HG03064 (cell line): Measurements from ENCODE around the gene NAGK.
"Not testable (repeated sequence)": the region's sequence is repeated elsewhere in the genome, so short reads cannot be mapped to it uniquely, and the experiment has no call there.

Source experiments
- ATAC-seq: cut with Tn5 transposase; IDR thresholded peaks from one replicate; pipeline ENCODE4 v1.9.1; 2021; ENCODE audit warnings: low read depth; ENCODE audit not compliant: unreplicated experiment

The NAGK gene

DNA sequence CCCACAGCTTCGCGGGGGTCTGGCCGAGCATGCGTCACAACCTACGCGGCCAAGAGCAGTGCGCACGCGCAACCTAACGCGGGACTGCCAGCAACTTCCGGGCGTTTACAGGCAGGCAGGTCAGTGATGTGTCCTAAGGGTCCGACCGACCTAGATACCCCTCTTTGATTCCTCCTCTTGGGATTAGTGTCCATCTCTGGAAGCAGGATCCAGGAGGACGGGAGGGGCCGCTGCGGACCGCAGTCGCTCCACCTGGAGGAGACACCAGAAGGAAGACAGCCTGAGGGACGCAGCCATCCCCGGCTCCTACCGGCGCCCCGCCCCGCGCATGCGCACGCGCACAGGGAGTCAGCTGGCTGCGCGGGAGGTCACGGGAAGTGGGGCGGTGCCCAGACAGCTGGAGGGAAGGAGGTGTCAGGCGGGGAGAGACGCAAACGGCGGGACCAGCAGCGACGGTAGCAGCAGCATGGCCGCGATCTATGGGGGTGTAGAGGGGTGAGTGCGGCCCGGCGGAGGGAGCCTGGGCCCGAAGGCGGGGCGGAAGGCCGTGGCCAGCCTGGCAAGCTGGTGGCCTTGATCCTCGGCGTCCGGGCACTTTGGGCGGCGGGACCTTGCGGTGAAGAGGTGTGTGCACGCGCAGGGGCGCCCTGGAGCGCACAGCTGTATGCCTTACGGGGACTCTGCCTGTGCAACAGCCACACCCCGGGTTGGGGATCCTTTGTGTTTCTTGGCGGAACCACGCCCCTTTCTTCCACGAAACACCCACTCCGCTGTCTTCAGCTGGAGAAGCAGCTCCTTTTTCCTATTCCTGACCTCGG, at the start of gene NAGK:
NAGK (plus strand) TSS at position 431 of the 818 bp plus-strand sequence; CDS start at position 467, 36 bp downstream.
- ATAC-seq = peak; percentile 47

DNA sequence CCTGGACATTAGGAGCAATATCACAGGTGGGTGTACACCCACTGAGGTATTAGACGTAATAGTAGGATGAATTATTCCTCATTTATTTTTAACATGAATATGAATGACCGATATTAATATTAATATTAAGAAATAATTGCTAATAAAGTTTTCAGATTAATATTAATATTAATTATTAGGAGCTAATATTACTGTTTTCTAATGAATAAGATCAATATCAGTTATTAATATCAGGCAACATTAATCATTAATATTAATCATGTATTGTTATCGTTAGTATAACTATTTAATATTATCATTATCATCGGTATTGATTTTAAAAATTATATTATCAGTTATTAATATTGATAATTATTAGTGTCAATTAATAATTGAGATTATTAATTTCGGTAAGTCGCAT, 48.5 kb upstream of the NAGK start:
- not testable (repeated sequence) for ATAC-seq

DNA sequence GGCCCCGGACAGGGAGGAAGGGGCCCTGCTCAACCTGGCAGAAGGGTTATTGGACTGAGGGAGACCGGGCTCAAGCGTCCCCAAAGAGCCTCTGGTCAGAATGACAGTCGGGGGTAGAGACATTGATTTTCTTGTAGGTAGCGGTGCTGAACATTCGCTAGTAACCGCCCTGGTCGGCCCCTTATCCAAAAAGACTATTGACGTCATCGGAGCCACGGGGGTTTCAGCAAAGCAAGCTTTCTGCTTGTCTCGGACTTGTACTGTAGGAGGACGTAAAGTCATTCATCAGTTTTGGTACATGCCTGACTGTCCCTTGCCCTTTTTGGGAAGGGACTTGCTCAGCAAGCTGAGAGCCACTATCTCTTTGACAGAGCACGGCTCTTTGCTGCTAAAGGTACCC, 47.1 kb upstream of the NAGK start:
- not testable (repeated sequence) for ATAC-seq

DNA sequence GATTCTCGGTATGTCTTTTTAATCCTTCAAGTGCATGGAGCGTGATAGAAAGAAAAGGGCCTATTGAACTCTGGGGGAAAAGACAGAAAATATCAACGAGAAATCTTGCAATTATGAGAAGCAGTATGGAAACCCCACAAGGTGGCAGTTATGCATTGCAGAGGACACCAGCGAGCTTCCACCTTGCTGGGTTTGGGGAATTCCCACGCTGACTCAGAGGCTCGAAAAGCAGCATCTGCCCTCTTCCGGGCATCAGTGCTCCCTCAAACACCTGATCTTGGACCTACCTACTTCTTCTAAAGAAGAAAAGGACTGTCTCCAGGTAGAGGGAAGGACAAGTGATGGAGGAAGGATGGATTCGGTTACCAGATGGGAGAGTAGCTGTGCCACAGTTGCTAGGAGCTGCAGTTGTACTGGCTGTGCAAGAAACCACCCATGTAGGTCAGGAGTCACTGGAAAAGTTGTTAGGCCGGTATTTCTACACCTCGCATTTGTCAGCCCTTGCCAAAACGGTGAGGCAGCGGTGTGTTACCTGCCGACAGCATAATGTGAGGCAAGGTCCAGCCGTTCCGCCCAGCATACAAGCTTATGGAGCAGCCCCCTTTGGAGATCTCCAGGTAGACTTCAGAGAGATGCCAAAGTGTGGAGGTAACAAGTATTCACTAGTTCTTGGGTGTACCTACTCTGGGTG, 44.8 kb upstream of the NAGK start:
- not testable (repeated sequence) for ATAC-seq

DNA sequence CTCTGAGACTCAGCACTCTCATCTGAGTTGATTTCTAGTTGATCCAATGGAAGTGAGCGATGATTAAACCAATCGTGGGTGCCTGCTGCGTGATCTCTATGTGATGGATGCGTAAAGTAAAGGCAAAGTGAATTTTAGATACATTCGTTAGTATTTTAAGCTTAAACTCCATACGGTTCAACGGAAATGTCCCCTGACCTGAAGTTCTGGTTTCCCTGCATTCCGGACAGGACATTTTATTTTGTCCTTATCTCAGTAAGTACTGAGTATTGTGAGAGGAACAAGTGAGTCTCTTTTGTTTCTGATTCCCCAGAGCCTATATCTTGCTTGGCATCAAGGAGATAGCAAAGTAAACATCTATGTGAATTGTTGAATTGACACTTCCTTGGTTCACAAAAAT, 32.2 kb upstream of the NAGK start:
- ATAC-seq = not testable (repeated sequence)

DNA sequence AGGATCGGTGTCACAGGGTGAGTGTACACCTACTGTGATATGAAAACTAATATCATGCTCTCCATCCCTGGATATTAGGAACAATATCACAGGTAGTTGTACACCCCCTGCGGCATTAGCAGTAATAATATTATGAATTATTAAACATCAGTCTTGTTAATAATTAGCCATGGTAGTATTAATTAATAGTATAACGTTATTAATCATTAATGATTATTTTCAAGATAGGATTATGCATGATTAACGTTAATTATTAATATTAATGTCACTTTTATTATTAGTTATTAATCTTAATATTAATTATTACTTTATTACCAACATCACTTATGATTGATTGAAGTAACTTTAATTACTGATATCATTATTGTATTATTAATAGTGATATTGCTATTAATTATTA, 26.2 kb upstream of the NAGK start:
- no peak for ATAC-seq

DNA sequence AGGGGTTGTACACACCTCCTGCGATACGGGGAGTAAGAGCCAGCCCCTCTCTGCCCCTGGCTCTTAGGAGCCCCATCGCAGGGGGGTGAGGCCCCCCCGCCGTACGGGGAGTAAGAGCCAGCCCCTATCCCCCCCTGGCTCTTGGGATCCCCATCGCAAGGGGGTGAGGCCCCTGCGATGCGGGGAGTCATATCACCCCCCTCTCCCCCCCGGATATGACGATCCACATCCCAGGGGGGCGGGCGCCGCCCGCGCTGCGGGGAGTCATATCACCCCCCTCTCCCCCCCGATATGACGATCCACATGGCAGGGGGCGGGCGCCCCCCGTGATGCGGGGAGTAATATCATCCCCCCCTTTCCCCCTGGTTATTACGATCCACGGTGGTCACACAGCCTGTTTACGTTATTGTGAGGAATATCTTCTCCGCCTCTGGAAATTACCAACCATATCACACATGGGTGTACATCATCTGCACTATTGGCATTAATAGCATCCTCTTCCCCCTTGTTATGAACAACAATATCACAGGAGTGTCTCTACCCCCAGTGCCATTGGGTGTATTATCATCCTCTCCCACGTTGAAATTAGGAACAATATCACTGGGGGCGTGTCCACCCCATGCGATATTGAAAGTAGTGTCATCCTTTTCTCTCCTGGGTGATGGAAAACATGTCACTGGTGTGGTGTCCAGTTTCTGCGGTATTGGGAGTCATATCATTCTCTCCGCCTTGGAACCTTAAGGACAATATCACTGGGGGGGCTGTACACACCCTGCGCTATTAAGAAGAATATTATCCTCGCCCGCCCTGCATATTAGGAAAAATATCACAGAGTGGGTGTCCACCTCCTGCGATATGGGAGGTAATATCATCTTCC, 24.7 kb upstream of the NAGK start:
- no peak for ATAC-seq

DNA sequence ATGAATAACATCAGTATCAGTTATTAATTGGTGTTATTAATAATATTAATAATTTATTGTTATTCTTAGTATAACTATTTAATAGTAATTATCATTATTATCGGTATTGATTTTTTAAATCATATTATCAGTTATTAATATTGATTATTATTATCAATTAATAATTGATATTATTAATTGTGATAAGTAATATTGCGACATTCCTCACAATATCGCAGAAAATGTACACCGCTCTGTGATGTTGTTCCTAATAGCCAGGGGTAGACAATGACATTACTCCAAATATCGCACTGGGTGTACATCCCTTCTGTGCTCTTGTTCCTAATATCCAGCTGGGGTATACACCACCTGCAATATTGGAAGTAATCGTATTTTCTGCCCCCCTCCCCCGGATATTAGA, 23.3 kb upstream of the NAGK start:
- no peak for ATAC-seq

DNA sequence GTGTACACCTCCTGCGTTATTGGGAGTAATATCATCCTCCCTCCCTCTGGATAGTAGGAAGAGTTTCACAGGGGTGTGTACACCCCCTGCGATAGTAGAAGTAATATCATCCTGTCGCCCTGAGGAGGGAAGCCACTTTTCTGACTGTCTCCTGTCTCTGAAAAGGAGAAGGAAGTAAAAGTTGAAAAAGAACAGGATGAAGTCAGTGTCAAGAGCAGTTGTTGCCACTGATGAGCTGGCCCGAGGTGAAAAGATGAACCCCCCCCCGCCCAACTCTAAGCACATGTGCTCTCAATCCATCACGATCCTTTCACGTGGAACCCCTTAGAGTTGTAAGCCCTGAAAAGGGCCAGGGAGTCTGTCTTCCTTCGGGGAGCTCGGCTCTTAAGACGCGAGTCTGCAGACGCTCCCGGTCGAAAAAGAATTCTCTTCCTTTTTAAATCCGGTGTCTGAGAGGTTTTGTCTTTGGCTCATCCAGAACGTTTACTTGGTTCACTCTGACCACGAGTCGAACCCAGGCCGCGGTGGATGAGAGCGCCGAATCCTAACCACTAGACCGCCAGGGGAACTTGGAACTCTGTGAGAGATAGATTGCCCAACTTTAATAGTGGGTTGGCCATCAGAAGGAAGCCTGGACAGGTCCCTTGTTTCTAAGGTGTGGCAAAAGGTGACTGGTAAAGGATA, 22.4 kb upstream of the NAGK start:
- ATAC-seq = no peak

DNA sequence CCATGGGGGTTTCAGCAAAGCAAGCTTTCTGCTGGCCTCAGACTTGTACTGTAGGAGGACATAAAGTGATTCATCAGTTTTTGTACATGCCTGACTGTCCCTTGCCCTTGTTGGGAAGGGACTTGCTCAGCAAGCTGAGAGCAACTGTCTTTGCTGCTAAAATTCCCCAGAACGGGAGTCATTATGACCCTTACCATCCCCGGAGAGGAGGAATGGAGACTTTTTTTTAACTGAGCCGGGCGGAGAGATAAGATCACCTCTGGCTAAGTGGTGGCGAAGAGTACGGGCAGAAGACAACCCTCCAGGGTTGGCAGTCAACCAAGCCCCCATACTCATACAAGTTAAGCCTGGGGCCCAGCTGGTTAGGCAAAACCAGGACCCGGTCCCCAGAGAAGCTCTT, 20.4 kb upstream of the NAGK start:
- no peak for ATAC-seq

DNA sequence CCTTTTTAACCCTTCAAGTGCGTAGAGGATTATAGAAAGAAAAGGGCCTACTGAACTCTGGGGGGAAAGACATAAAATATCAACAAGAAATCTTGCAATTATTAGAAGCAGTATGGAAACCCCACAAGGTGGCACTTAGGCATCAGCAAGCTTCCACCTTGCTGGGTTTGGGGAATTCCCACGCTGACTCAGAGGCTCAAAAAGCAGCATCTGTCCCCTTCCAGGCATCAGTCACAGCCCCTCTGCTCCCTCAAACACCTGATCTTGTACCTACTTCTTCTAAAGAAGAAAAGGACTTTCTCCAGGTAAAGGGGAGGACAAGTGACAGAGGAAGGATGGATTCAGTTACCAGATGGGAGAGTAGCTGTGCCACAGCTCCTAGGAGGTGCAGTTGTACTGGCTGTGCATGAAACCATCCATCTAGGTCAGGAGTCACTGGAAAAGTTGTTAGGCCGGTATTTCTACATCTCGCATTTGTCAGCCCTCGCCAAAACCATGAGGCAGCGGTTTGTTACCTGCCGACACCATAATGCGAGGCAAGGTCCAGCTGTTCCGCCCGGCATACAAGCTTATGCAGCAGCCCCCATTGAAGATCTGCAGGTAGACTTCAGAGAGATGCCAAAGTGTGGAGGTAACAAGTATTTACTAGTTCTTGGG, 18.6 kb upstream of the NAGK start:
- not testable (repeated sequence) for ATAC-seq

DNA sequence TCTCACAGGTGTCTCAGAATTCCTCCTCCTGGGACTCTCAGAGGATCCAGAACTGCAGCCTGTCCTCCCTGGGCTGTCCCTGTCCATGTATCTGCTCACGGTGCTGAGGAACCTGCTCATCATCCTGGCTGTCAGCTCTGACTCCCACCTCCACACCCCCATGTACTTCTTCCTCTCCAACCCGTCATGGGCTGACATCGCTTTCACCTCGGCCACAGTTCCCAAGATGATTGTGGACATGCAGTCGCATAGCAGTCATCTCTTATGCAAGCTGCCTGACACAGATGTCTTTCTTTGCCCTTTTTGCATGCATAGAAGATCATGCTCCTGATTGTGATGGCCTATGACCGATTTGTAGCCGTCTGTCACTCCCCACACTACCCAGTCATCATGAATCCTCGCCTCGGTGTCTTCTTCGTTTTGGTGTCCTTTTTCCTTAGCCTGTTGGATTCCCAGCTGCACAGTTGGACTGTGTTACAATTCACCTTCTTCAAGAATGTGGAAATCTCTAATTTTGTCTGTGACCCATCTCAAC, 13.2 kb upstream of the NAGK start:
- ATAC-seq = not testable (repeated sequence)

DNA sequence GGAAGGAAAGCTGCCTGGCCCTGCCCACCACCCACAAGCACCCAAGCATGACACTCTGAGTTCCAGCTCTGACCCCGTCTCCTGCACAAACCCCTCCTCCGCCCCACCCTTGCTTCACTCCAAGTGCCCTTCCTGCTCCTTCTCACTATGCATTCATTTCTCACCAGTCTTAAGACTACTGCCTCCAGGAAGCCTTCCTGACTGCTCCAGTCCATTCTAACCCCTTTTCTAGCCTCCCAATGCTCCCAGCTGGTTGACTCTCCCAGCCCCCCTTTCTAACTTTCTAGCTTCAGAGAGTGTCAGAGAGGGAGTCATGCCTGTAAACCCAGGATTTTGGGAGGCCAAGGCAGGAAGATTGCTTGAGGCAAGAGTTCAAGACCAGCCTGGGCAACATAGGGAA, 8.2 kb upstream of the NAGK start:
- ATAC-seq = no peak

DNA sequence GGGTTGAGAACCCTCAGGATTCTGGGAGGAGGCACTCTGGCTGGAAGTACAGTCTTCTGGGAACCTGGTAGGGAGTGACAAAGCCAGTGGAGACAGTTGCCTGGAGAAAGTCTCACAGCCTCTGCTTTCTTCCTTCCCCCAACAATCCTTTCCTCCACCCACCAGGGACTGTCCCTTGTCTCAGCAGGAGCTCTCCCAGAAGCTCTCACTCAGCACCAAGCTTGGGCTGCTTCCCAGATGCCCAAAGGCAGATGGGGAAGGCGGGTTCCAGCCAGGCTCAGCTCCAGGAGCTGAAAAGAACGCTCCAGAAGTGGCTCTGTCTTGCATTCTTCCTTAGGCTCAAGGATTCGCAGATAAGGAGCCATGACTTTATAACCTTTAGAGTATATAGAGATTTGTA, 7.6 kb upstream of the NAGK start:
- ATAC-seq = no peak

DNA sequence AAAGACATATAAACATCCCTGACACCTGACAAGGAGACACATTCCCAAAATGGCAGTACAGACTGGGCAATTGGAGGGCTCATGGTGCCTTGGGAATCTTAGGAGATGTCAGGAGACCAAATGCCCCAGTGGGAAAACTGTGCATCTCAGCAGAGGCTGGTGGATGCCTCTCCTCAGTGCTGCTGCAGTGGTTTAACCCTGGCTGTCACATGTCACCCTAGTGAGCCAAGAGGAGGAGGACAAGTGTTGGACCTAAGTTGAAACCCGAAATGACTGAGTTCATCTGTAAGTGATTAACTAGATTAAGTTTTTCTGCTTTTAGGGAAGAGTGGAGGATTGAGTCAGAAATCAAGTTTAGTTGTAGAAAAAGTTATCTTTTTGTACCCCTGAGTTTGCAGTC, 5.2 kb upstream of the NAGK start:
- no peak for ATAC-seq

DNA sequence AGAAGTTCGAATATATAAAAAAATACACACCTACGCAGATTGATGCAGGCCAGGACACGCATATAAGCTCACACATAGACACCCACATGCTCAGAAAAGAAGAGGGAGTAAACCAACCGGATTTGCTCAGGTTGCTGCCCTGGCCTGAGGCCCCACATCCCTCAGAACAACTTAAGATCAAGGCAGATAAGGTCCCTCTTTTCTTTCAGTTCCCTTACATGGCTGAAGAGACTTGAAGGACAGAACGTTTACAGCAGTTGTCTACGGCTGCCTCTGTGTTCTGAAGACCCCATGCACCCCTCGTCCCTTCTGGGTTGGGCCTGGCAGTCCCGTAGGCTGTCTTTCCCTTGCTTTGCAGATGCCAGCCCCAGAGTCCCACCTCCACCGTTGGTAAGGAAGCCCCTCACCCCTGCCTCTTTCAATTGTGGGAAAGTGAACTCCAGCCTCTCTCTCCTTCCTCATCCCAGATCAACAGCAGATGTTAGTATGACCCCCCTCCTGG, 4.3 kb upstream of the NAGK start:
- no peak for ATAC-seq

DNA sequence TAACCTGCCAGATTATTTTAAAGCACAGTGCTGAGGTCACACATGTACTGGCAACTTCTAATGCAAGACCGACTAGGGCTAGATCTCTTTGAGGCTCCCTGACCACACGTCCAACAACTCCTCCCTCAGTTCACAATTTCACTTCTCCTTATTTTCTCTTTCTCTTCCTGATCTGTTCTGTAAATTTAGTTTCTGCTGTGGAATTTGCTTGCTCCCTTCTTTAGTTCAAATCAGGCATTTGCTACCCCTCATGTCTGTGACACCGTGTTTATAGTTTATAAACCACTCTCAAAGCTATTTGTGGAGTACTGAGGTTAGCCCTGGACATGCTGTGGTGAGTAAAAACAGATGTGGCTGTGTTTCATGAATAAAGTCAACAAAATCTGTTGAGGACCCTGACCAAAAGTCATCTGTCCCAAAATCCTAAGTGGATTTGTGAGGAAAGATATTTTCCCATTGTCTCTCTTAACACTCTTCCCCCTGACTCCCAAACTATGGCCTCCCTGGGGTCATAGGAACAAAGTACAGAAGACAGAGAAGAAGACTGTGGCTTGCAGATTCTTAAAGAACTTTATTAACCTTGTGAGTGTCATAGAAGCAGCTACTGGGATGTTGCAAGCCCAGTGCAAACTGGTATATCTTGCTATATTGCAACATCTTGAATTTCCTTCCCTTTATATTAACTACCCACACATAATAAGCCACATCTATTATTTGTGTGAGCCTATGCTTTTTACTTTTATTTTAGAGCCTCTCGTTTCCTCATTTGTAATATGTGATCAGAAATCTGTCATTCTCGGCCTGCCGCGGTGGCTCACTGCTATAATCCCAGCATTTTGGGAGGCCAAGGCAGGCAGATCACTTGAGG, 3.5 kb upstream of the NAGK start:
- no peak for ATAC-seq

DNA sequence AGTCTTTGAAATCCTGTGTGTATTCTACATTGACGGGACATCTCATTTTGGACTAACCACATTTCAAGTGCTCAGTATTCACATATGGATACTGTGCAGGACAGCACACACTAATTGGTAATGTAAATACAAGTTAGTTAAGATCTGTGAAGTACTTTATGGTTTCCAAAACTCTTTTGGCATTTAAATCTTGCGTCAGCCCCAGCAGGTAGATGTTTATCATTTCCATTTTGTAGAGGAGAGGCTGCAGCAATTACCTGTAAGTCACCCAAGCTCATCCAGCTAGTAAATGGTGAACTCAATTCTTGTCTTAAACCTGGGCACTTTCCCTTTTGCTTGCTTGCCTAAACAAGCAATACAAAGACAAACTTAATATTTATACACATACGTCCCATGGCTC, 1.6 kb upstream of the NAGK start:
- ATAC-seq = no peak
